ENCODE measurements around the gene CLCN1.

DNA sequence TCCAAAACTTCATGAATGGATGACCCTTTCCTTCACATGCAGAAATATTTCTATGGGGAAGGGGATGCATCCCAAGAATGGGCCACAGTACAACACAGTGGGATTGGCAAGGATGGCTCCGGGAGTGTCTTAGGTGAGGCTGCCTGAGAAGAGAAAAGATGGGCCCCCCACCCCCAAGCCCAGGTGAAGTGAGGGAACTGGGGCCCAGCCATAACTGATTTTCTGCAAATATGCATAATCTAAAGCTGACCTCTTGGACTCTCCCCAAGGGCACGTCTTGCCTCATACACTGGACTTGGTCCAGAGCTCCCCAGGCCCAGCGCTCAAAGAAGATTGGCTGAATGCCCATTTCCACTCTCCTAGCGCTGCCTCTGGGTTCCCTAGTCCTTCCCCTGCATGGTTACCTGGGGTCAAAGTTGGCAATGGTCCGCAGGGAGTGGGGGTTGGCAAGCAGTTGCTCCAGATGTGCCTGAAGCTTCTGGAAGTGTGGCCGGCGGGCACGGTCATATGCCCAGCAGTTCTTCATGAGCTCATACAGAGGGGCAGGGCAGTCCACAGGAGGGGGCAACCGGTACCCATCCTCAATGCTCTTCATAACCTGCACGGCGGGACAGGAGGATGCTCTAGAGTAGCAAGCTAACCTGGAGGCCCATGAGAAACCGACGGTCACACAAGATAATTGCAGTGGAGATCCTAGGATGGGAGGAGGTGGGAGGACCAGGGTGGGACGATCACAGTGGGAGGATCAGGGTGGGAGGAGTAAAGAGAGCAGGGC is 77.5 kb downstream of the CLCN1 start:
- TF ChIP-seq, protein P1, sequence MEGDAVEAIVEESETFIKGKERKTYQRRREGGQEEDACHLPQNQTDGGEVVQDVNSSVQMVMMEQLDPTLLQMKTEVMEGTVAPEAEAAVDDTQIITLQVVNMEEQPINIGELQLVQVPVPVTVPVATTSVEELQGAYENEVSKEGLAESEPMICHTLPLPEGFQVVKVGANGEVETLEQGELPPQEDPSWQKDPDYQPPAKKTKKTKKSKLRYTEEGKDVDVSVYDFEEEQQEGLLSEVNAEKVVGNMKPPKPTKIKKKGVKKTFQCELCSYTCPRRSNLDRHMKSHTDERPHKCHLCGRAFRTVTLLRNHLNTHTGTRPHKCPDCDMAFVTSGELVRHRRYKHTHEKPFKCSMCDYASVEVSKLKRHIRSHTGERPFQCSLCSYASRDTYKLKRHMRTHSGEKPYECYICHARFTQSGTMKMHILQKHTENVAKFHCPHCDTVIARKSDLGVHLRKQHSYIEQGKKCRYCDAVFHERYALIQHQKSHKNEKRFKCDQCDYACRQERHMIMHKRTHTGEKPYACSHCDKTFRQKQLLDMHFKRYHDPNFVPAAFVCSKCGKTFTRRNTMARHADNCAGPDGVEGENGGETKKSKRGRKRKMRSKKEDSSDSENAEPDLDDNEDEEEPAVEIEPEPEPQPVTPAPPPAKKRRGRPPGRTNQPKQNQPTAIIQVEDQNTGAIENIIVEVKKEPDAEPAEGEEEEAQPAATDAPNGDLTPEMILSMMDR (IDR thresholded peaks at IDR 0.05): no peak
- no peak for TF ChIP-seq ZFX (IDR thresholded peaks at IDR 0.05; ENCODE audit: borderline replicate concordance)

All from 22Rv1 (cell line).